Measurements from ENCODE around the gene SYT3. TPM values are rescaled to one million over a fixed set of nuclear protein-coding genes. Genes with fewer than 3 reads are reported as not detected.

SYT3 gene
- total and polyA plus RNA-seq, 2 experiments from 2014 or later, result 10.0 to 25.5 TPM

GRCh38 chr19:50639121-50640112, at the start of gene SYT3 (continued):
- no peak for TF ChIP-seq CTCF (conservative IDR thresholded peaks at IDR 0.05; ENCODE audit: low read depth in 2 of 2)

- Histone ChIP-seq H3K79me2 (replicated peaks; ENCODE audit: insufficient read depth) (no peaks in the 10 kb centered on the region), H3K4me1 (ENCODE audit: insufficient read depth) (peaks cover 18% of the 10 kb centered on the region; the same call in 1 of the 2 replicates), H2AFZ (no peak overlapping the region), H3K4me2 (no peak overlapping the region), H3K4me3 (no peak overlapping the region), H3K9me2 (ENCODE audit: insufficient read depth) (no peaks in the 10 kb centered on the region), H3K27me3 (ENCODE audit: insufficient read depth) (peaks cover 98% of the 10 kb centered on the region), H3K36me3 (ENCODE audit: insufficient read depth) (no peaks in the 10 kb centered on the region), H3K27ac (ENCODE audit: low read depth) (no peak overlapping the region), H4K20me1 (replicated peaks; ENCODE audit: insufficient read depth) (no peaks in the 10 kb centered on the region; the same call in 1 of the 2 replicates), H3F3A (replicated peaks; ENCODE audit: low read depth) (no peaks in the 10 kb centered on the region)
- no peak for TF ChIP-seq REST (IDR thresholded peaks at IDR 0.05; ENCODE audit: unreplicated experiment)
- Mint-ChIP-seq H3K9me3 (peaks cover 89% of the 10 kb centered on the region), H3K27ac (no peak overlapping the region), H3K4me3 (no peak overlapping the region), H3K4me1 (no peaks in the 10 kb centered on the region), H3K36me3 (ENCODE audit: low read depth) (peaks cover 47% of the 10 kb centered on the region), H3K27me3 (ENCODE audit: insufficient read depth, low read depth, poor library complexity) (peaks cover 7% of the 10 kb centered on the region)
- ATAC-seq (no peak), DNase-seq (ENCODE audit: low spot score) (no peak)
Measured at GRCh38 chr19:50688766-50689165, 49.1 kb upstream of the SYT3 start.

- H3K79me2 ChIP-seq (replicated peaks; ENCODE audit: insufficient read depth), result no peaks in the 10 kb centered on the region
- no peaks in the 10 kb centered on the region for H3K9me2 ChIP-seq (ENCODE audit: insufficient read depth)
- peak overlapping the region; percentile 69 for H2AFZ ChIP-seq
- H3K4me2 ChIP-seq, result peak overlapping the region; percentile 87
- Mint-ChIP-seq H3K9me3 (peaks cover 89% of the 10 kb centered on the region), H3K4me3 (no peak overlapping the region), H3K4me1 (no peaks in the 10 kb centered on the region), H3K27me3 (ENCODE audit: insufficient read depth, low read depth, poor library complexity) (peaks cover 6% of the 10 kb centered on the region), H3K27ac (no peak overlapping the region), H3K36me3 (ENCODE audit: low read depth) (peaks cover 43% of the 10 kb centered on the region)
- peaks cover 98% of the 10 kb centered on the region for H3K27me3 ChIP-seq (ENCODE audit: insufficient read depth)
- no peak overlapping the region for H3K27ac ChIP-seq (ENCODE audit: low read depth)
- DNase-seq (ENCODE audit: low spot score), result peak; percentile 59
- no peaks in the 10 kb centered on the region for H3K36me3 ChIP-seq (ENCODE audit: insufficient read depth)
- H4K20me1 ChIP-seq (replicated peaks; ENCODE audit: insufficient read depth), result no peaks in the 10 kb centered on the region
- H3F3A ChIP-seq (replicated peaks; ENCODE audit: low read depth), result no peaks in the 10 kb centered on the region
- peaks cover 13% of the 10 kb centered on the region; the same call in 1 of the 2 replicates for H3K4me1 ChIP-seq (ENCODE audit: insufficient read depth)
- H3K4me3 ChIP-seq, result peak overlapping the region; percentile 60
- no peak for ATAC-seq
- TF ChIP-seq CREB1 (CRISPR knock-in tag; IDR thresholded peaks at IDR 0.05; ENCODE audit: low read depth) (no peak), CTCF (conservative IDR thresholded peaks at IDR 0.05; ENCODE audit: low read depth in 2 of 2) (no peak), JUNB (IDR thresholded peaks at IDR 0.05; ENCODE audit: unreplicated experiment) (no peak), ETS1 (IDR thresholded peaks at IDR 0.05) (no peak), REST (IDR thresholded peaks at IDR 0.05; ENCODE audit: unreplicated experiment) (no peak)
Measured at GRCh38 chr19:50686310-50687032, 46.8 kb upstream of the SYT3 start.

Measured in GM23338 (cell line).